ENCODE measurements around the gene FARS2. TPM values are rescaled to one million over a fixed set of nuclear protein-coding genes. Genes with fewer than 3 reads are reported as not detected.
A peak's percentile ranks its signal among the peaks of the same experiment; 100 is the strongest.

FARS2 gene
- total RNA-seq, 4 donors from 2014 or later, result 8.3 to 18.5 (median 13.0) TPM

- Histone ChIP-seq H3K27me3 (no peaks in the 10 kb centered on the region), H3K9me3 (no peaks in the 10 kb centered on the region), H3K36me3 (no peaks in the 10 kb centered on the region), H3K27ac (no peak overlapping the region), H3K4me1 (peaks cover 0 to 9% (median 0%) of the 10 kb centered on the region in 3 donors), H3K4me3 (no peak overlapping the region)
- TF ChIP-seq POLR2A (IDR thresholded peaks at IDR 0.05), result no peak
- TF ChIP-seq, protein P1, sequence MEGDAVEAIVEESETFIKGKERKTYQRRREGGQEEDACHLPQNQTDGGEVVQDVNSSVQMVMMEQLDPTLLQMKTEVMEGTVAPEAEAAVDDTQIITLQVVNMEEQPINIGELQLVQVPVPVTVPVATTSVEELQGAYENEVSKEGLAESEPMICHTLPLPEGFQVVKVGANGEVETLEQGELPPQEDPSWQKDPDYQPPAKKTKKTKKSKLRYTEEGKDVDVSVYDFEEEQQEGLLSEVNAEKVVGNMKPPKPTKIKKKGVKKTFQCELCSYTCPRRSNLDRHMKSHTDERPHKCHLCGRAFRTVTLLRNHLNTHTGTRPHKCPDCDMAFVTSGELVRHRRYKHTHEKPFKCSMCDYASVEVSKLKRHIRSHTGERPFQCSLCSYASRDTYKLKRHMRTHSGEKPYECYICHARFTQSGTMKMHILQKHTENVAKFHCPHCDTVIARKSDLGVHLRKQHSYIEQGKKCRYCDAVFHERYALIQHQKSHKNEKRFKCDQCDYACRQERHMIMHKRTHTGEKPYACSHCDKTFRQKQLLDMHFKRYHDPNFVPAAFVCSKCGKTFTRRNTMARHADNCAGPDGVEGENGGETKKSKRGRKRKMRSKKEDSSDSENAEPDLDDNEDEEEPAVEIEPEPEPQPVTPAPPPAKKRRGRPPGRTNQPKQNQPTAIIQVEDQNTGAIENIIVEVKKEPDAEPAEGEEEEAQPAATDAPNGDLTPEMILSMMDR (IDR thresholded peaks at IDR 0.05), result no peak
- intact Hi-C loops (cut with DNase I), result no loop called here
- 66 to 84% methylated on average over 4 of the region's 4 CpGs for WGBS, 2 donors
- no peak for DNase-seq
Observed at GRCh38 chr6:5316951-5317350, 55.6 kb downstream of the FARS2 start.

DNA sequence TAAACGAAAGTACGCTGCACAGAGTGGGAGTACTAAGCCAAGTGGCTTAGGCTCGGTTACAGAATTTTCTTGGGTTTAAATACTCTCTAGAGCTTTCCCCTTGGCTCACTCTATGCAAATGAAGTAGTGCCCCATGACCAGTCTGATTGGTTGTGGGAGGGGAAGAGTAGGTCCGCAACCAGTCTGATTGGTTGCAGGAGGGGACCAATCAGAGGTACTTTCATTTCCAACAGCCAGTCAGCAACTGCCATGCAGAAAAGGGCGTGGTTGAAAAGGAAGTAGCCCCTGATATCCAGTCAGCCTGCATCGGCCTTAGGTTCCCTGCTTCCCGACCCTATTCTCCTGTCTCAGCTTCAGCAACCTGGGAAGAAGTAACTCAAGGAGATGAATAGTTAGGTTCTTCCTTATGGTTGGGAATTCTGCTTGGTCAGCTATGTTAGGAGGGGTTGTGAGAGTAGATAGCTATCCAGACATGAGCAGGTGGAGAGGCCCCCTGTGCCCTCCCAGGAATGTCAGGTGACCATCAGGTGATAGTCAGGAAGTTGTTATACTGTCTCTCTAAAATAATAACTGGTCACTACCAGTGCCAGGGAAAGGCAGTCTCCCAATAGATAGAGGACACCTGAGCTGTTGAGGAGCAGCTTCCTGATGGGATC is 57.4 kb downstream of the FARS2 start:
- WGBS, 2 donors, result 88 to 89% methylated on average over 4 to 6 of the region's 7 CpGs
- intact Hi-C loops (cut with DNase I), result no loop called here
- H3K4me3 ChIP-seq, result no peak overlapping the region
- H3K27me3 ChIP-seq, result no peaks in the 10 kb centered on the region
- no peak for DNase-seq
- peaks cover 0 to 9% (median 0%) of the 10 kb centered on the region in 3 donors for H3K4me1 ChIP-seq
- H3K36me3 ChIP-seq, result peaks cover 0 to 5% (median 0%) of the 10 kb centered on the region in 3 donors
- H3K27ac ChIP-seq, result no peak overlapping the region
- peaks cover 0 to under 1% (median 0%) of the 10 kb centered on the region in 3 donors for H3K9me3 ChIP-seq
- no peak for TF ChIP-seq POLR2A (IDR thresholded peaks at IDR 0.05)
- TF ChIP-seq, protein P1 (IDR thresholded peaks at IDR 0.05), result no peak

DNA sequence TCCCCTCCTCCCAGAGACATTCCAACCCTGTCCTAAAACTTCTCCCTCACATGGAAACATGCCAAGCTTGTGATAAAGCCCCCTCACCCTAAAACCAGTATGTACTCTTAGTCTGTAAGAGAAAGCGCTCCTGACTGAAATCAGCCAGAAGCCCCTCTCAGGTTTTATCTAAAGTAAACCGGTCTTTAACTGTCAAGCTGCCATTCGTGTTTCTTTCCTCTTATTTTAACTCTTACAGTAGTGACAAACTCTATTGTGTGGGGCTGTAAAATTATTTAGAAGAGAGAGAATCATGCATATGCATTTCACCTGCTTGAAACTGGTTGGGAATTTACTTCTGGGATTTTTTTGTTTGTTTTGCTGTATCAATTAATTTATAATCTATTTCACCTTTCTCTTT is 62.7 kb downstream of the FARS2 start:
- TF ChIP-seq, protein P1 (IDR thresholded peaks at IDR 0.05), result no peak
- no peak for TF ChIP-seq POLR2A (IDR thresholded peaks at IDR 0.05)

GRCh38 chr6:5325173-5325572 is 63.9 kb downstream of the FARS2 start:
- no peak for TF ChIP-seq POLR2A (IDR thresholded peaks at IDR 0.05)
- TF ChIP-seq, protein P1 (IDR thresholded peaks at IDR 0.05), result peak in 1 of 6 experiments; percentile 12
- Histone ChIP-seq H3K4me3 (no peak overlapping the region), H3K27me3 (no peaks in the 10 kb centered on the region), H3K27ac (no peak overlapping the region), H3K9me3 (peaks cover 0 to 3% (median 0%) of the 10 kb centered on the region in 3 donors), H3K36me3 (peaks cover 0 to 31% (median 0%) of the 10 kb centered on the region in 3 donors), H3K4me1 (no peaks in the 10 kb centered on the region)
- WGBS, 2 donors, result 80 to 90% methylated on average over 1 to 3 of the region's 3 CpGs
- intact Hi-C loops (cut with DNase I), result no loop called here
- DNase-seq, result no peak

More for the DNA sequence above, 62.7 kb downstream of the FARS2 start:
- Histone ChIP-seq H3K27ac (no peak overlapping the region), H3K27me3 (no peaks in the 10 kb centered on the region), H3K4me3 (no peak overlapping the region), H3K9me3 (peaks cover 0 to 3% (median 0%) of the 10 kb centered on the region in 3 donors), H3K4me1 (no peaks in the 10 kb centered on the region), H3K36me3 (peaks cover 0 to 31% (median 0%) of the 10 kb centered on the region in 3 donors)
- whole genome bisulfite sequencing, 2 donors, result 96 to 98% methylated on average over 3 of the region's 3 CpGs
- DNase-seq, result no peak
- intact Hi-C loops (cut with DNase I), result no loop called here

- WGBS, 2 donors, result 85 to 98% methylated on average over 3 to 4 of the region's 7 CpGs
- intact Hi-C loops (cut with DNase I), result no loop called here
Observed at GRCh38 chr6:5326022-5326641, 64.8 kb downstream of the FARS2 start.

More at GRCh38 chr6:5326022-5326641, 64.8 kb downstream of the FARS2 start:
- Histone ChIP-seq H3K4me3 (no peak overlapping the region), H3K4me1 (no peaks in the 10 kb centered on the region), H3K27me3 (no peaks in the 10 kb centered on the region), H3K36me3 (peaks cover 0 to 31% (median 0%) of the 10 kb centered on the region in 3 donors), H3K9me3 (peaks cover 0 to 3% (median 0%) of the 10 kb centered on the region in 3 donors), H3K27ac (no peak overlapping the region)
- no peak for DNase-seq
- no peak for TF ChIP-seq POLR2A (IDR thresholded peaks at IDR 0.05)
- TF ChIP-seq, protein P1 (IDR thresholded peaks at IDR 0.05), result no peak

All from esophagus squamous epithelium (tissue), 5 donors.